OCI-LY7 (cell line): ENCODE measurements around the gene ARHGAP21. TPM values are rescaled to one million over a fixed set of nuclear protein-coding genes. Genes with fewer than 3 reads are reported as not detected.

Source experiments
- BruUV-seq: library from RNA; stranded (reverse); fragments of 400-500 nt; replicated peaks from 2 replicates; lab custom pipeline; 2021; lab: Mats Ljungman, UMichigan
- CTCF ChIA-PET: fragments of 300-600 bp; sonication (Branson Sonifier 250); formaldehyde crosslinking; loops from one replicate; lab custom pipeline; 2022; ENCODE audit warnings: antibody characterized with exemption; ENCODE audit not compliant: unreplicated experiment; lab: Charles Lee
- POLR2A ChIA-PET: fragments of 300-600 bp; sonication (Branson Sonifier 250); formaldehyde crosslinking; loops from one replicate; lab custom pipeline; 2022; ENCODE audit warnings: antibody characterized with exemption; lab: Charles Lee
- DNase-seq: peaks from one replicate; pipeline ENCODE4 v3.0.0-alpha.2; 2015; ENCODE audit warnings: low spot score
- H2AFZ ChIP-seq: fragments of 200-600 bp; sonication (generic), shearing (Covaris generic); 2 replicates; pipeline ENCODE4 v1.6.1; 2014; ENCODE audit warnings: mild to moderate bottlenecking, antibody characterized with exemption, low read length, moderate library complexity
- H3K27ac ChIP-seq: fragments of 200-600 bp; sonication (generic); 2 replicates; pipeline ENCODE4 v1.5.1; 2014; ENCODE audit warnings: mixed run types, low read depth, mild to moderate bottlenecking, moderate library complexity, low read length, inconsistent platforms; ENCODE audit not compliant: poor library complexity, severe bottlenecking
- H3K36me3 ChIP-seq: fragments of 200-600 bp; sonication (generic); 2 replicates; pipeline ENCODE4 v1.6.1; 2014; ENCODE audit warnings: mild to moderate bottlenecking, antibody characterized with exemption, low read length, moderate library complexity, mixed read lengths; ENCODE audit not compliant: insufficient read depth
- H3K4me1 ChIP-seq: fragments of 200-600 bp; sonication (generic); 2 replicates; pipeline ENCODE4 v1.5.1; 2014; ENCODE audit warnings: mild to moderate bottlenecking, low read length; ENCODE audit not compliant: insufficient read depth, poor library complexity, severe bottlenecking
- H3K4me2 ChIP-seq: fragments of 200-600 bp; sonication (generic); 2 replicates; pipeline ENCODE4 v1.6.1; 2014; ENCODE audit warnings: mild to moderate bottlenecking, low read length
- H3K4me3 ChIP-seq: fragments of 200-600 bp; sonication (generic); 2 replicates; pipeline ENCODE4 v1.5.1; 2014; ENCODE audit warnings: mild to moderate bottlenecking, low read depth, low read length; ENCODE audit not compliant: poor library complexity, severe bottlenecking
- H3K79me2 ChIP-seq: fragments of 200-600 bp; sonication (generic); 2 replicates; pipeline ENCODE4 v1.6.1; 2016; ENCODE audit warnings: low read depth, mild to moderate bottlenecking, low read length, moderate library complexity, mixed read lengths; ENCODE audit not compliant: insufficient read depth
- H3K9me2 ChIP-seq: fragments of 200-600 bp; sonication (generic); 2 replicates; pipeline ENCODE4 v1.6.1; 2016; ENCODE audit warnings: mild to moderate bottlenecking, low read length, mixed read lengths; ENCODE audit not compliant: insufficient read depth
- H3K9me3 ChIP-seq: fragments of 200-600 bp; sonication (generic); 2 replicates; pipeline ENCODE4 v1.6.1; 2014; ENCODE audit warnings: mild to moderate bottlenecking, mixed run types, low read length, mixed read lengths
- H4K20me1 ChIP-seq: fragments of 200-600 bp; sonication (generic); 2 replicates; pipeline ENCODE4 v1.6.1; 2014; ENCODE audit warnings: mild to moderate bottlenecking, antibody characterized with exemption, low read length, moderate library complexity, mixed read lengths; ENCODE audit not compliant: insufficient read depth
- EZH2phosphoT487 ChIP-seq: fragments of 200-600 bp; sonication (generic); IDR thresholded peaks from 2 replicates; pipeline ENCODE4 v1.6.1; 2018; ENCODE audit warnings: low read depth, borderline replicate concordance, mild to moderate bottlenecking, mixed run types, antibody characterized with exemption, low read length, moderate library complexity, mixed read lengths
- intact Hi-C: fragments of 100-400 bp; cut with micrococcal nuclease; formaldehyde crosslinking; loops from one replicate; pipeline ENCODE4 v1.10.0; 2022; ENCODE audit not compliant: unreplicated experiment
- total RNA-seq, 2 experiments: library from RNA; depleted of rRNA in 1 of 2; stranded (reverse); fragments of >200 nt in 1 of 2; shearing (Covaris generic) in 1 of 2; gene quantifications; 2 replicates each; pipeline ENCODE4 v1.2.3, GENCODE V29; 2014 to 2022
- TF ChIP-seq, protein P1 (sequence below): fragments of 200-600 bp; sonication (generic); conservative IDR thresholded peaks from 2 replicates; pipeline ENCODE4 v1.5.1; 2014; ENCODE audit warnings: mild to moderate bottlenecking, antibody characterized with exemption, low read length, moderate library complexity, mixed read lengths

Gene ARHGAP21
- total RNA-seq, 2 experiments from 2014 or later: 24.2 to 44.9 TPM

DNA sequence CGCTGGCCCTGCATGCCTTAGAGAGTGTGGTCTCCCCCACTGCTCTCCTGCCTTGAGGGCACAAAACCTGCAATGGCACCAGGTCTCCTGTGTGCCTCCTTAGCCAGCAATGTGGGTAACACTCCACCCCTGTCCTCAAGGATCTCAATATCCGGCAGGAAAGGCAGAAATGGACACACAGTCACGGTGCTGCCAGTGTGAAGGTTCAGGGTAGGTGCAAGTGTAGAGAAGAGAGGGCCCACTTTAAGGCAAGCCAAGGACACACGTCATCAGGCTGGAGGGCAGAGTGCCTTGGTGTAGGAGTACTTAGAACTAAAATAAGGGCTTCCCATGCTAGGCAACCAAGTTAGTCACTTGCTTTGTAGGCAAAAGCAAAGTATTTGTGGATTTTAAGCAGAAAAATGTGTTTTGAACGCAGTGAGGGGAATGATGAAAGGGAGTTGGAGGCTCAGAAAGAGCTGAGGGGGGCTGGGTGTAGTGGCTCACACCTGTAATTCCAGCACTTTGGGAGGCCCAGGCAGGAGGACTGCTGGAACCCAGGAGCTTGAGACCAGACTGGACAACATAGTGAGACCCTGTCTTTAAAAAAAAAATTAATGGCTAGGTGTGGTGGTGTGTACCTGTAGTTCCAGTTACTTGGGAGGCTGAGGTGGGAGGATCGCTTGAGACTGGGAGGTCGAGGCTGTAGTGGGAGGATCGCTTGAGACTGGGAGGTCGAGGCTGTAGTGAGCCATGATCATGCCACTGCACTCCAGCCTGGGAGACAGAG lies 152.8 kb downstream of the ARHGAP21 start:
- intact Hi-C loops: no loop called here
- H3K4me1 ChIP-seq: no peaks in the 10 kb centered on the region
- no peak overlapping the region for H2AFZ ChIP-seq
- no peaks in the 10 kb centered on the region for H3K36me3 ChIP-seq
- no peaks in the 10 kb centered on the region for H3K9me3 ChIP-seq
- ChIA-PET POLR2A (no interaction called here), CTCF (no interaction called here)
- H3K9me2 ChIP-seq: no peaks in the 10 kb centered on the region
- no peak overlapping the region for H3K27ac ChIP-seq
- H3K4me3 ChIP-seq: no peak overlapping the region
- H3K4me2 ChIP-seq: no peak overlapping the region
- TF ChIP-seq EZH2phosphoT487: no peak
- TF ChIP-seq, protein P1, sequence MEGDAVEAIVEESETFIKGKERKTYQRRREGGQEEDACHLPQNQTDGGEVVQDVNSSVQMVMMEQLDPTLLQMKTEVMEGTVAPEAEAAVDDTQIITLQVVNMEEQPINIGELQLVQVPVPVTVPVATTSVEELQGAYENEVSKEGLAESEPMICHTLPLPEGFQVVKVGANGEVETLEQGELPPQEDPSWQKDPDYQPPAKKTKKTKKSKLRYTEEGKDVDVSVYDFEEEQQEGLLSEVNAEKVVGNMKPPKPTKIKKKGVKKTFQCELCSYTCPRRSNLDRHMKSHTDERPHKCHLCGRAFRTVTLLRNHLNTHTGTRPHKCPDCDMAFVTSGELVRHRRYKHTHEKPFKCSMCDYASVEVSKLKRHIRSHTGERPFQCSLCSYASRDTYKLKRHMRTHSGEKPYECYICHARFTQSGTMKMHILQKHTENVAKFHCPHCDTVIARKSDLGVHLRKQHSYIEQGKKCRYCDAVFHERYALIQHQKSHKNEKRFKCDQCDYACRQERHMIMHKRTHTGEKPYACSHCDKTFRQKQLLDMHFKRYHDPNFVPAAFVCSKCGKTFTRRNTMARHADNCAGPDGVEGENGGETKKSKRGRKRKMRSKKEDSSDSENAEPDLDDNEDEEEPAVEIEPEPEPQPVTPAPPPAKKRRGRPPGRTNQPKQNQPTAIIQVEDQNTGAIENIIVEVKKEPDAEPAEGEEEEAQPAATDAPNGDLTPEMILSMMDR: no peak
- H4K20me1 ChIP-seq: no peaks in the 10 kb centered on the region
- DNase-seq: no peak
- BruUV-seq: no TSS peak
- H3K79me2 ChIP-seq: no peaks in the 10 kb centered on the region

DNA sequence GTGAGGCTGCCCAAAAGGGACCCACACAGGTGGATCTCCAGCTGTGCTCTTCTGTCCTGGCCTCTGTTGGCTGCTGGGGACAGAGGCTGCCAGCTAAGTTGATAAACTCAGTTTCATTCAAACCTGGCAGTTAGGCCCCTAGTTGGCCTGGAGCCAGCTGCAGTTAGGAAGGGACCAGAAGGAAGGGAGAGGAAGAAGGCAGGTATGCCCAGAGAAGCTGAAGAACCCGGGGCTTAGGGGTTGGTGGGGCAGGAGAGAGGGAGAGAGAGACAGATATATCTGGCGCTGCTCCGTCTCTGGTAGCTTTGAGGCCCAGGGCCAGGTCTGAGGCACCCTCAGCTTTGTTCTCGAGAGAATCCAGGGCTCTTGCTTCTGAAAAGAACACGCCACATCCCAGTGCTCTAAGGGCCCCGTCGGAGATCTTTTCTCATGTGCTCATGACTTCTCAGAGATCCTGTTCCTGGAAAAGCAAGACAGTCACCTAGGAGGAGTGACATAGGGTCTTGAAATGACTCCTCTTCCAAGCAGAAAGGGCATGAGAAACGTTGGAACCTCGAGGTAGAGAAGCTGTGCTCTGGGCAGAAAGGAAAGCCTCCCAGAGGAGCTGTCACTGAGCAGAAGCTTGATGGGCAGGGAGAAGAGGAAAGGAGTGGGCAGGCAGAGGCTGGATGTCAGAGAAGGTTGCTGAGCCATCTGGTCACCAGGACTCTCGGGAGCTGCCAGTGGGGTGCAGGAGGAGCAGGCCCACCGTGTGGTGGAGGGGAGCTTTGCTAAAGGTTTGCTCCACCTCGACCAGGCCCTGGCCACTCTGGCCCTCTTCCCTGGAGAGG lies 153.6 kb downstream of the ARHGAP21 start:
- H3K4me3 ChIP-seq: no peak overlapping the region
- DNase-seq: no peak
- CTCF ChIA-PET: no interaction called here
- no peak for TF ChIP-seq EZH2phosphoT487
- intact Hi-C loops: no loop called here
- no TSS peak for BruUV-seq
- no peaks in the 10 kb centered on the region for H3K36me3 ChIP-seq
- H3K9me2 ChIP-seq: no peaks in the 10 kb centered on the region
- no peaks in the 10 kb centered on the region for H3K9me3 ChIP-seq
- H3K4me1 ChIP-seq: no peaks in the 10 kb centered on the region
- no peaks in the 10 kb centered on the region for H4K20me1 ChIP-seq
- POLR2A ChIA-PET: interaction anchor here (0.5 kb wide), 1 partner anchor 227 kb away, joined by 11 read pairs; no protein-coding TSS in a partner anchor
- no peak overlapping the region for H3K27ac ChIP-seq
- H3K4me2 ChIP-seq: no peak overlapping the region
- H2AFZ ChIP-seq: no peak overlapping the region
- H3K79me2 ChIP-seq: no peaks in the 10 kb centered on the region

DNA sequence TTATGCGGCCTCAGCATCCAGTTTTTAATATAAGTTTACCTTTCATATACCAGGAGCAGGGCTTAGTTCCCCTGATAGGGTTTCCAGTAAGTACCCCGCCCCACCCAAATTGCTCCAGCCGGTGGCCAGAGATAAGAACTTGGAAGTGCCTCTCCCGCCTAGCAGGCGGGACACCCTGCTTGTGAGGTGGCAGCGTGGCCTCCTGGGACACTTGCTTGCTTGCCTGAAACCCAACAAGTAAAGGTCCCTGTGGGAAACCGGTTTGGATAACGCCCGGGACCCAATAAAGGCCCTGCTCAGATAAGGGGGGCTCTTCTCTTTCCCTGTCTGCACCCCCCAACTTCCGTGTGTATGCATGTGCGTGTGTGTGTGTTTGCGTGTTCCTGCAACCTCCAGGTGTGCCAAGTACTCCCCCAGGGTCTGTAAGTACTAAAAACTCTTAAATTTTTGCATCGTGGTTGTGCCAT lies 154.3 kb downstream of the ARHGAP21 start:
- DNase-seq: no peak
- H4K20me1 ChIP-seq: no peaks in the 10 kb centered on the region
- CTCF ChIA-PET: no interaction called here
- no peaks in the 10 kb centered on the region for H3K36me3 ChIP-seq
- no peaks in the 10 kb centered on the region for H3K9me3 ChIP-seq
- H2AFZ ChIP-seq: no peak overlapping the region
- no peaks in the 10 kb centered on the region for H3K9me2 ChIP-seq
- H3K79me2 ChIP-seq: no peaks in the 10 kb centered on the region
- H3K4me2 ChIP-seq: no peak overlapping the region
- no peak overlapping the region for H3K4me3 ChIP-seq
- intact Hi-C loops: no loop called here
- H3K27ac ChIP-seq: no peak overlapping the region
- TF ChIP-seq, protein P1: no peak
- no peak for TF ChIP-seq EZH2phosphoT487
- POLR2A ChIA-PET: no interaction called here
- no peaks in the 10 kb centered on the region for H3K4me1 ChIP-seq
- BruUV-seq: no TSS peak
